Measurements from ENCODE around the gene FERMT2.

FERMT2 gene, protein sequence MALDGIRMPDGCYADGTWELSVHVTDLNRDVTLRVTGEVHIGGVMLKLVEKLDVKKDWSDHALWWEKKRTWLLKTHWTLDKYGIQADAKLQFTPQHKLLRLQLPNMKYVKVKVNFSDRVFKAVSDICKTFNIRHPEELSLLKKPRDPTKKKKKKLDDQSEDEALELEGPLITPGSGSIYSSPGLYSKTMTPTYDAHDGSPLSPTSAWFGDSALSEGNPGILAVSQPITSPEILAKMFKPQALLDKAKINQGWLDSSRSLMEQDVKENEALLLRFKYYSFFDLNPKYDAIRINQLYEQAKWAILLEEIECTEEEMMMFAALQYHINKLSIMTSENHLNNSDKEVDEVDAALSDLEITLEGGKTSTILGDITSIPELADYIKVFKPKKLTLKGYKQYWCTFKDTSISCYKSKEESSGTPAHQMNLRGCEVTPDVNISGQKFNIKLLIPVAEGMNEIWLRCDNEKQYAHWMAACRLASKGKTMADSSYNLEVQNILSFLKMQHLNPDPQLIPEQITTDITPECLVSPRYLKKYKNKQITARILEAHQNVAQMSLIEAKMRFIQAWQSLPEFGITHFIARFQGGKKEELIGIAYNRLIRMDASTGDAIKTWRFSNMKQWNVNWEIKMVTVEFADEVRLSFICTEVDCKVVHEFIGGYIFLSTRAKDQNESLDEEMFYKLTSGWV

DNA sequence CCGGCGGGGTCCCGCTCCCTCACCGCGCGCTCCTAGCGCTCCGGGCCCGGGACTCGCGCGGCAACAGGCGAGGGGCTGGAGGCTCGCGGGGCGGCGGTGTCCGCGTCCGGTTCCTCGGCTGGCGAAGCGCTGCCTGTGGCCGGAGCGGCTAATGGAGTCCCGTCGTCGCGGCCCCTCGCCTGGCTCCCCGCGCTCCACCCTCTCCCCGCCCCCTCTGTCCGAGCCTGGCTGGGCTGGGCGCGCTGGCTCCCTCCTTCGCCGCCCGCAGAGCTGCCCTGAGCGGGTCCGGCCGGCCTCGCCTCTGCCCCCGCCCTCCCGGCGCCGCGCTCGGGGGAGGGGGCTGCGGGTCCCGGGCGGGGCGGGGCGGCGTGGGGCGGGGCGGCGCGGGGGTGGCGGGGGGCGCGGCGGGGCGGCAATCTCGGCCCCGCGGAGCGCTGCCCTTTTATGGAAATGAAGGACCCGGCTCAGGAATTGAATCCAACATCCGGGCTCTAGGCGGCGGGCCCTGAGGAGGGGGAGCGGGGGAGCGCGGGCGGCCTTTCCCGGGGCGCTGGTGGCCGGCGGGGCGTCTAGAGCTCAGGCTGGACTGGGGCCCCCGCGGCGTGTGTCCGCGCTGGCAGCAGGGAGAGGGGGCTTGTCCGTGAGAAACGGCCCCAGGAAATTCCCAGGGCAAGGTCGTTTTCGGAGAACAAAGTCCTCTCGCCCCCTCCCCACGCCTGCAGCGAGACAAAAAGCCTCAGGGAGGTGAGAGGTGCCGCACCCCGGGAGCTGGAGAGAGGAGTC is at the start of gene FERMT2:
FERMT2 (minus strand) TSS at position 153 of the 783 bp plus-strand sequence. CDS start 482 bp downstream, outside the sequence.
- DNase-seq, result peak; percentile 59

- DNase-seq, result no peak
These were observed 47.6 kb upstream of the FERMT2 start for GRCh38 chr14:52998376-52999015.

- no peak for DNase-seq
These were observed 45.6 kb upstream of the FERMT2 start for GRCh38 chr14:52996493-52996892.

DNA sequence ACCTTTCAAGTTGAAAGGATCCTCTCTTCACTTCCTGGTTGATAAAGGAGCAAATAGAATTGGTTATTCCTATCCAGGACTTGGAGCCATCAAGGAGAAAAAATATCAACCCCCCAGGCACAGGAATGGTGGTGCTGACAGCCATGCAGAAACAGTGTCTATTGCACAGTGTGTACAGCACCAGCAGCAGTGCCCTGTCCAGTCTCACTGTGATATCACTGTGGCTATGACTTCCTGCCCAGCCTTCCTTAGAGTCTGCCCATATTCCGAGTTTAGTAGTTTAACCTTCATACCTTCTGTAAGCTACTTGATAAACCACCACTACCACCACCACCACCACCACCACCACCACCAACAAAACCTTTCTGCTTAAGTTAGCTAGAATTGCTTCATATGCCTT is 45.1 kb upstream of the FERMT2 start:
- DNase-seq, result no peak

DNA sequence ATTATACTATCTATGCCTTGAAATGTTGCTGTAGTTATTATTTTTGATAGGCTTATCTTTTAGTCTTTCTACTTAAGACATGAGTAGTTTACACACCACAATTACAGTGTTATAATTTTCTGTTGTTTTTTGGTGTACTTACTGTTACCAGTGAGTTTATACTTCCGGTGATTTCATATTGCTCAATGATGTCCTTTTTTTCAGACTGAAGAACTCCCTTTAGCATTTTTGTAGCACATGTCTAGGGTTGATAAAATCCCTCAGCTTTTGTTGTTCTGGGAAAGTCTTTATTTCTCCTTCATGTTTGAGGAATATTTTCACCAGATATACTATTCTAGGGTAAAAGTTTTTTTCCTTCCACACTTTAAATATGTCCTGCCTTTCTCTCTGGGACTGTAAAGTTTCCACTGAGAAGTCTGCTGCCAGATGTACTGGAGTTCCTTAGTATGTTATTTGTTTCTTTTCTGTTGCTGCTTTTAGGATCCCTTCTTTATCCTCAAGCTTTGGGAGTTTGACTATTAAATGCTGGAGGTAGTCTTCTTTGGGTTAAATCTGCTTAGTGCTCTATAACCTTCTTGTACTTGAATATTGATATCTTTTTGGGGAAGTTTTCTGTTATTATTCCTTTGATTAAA is 41.5 kb upstream of the FERMT2 start:
- DNase-seq, result no peak

GRCh38 chr14:52988139-52988538 is 37.3 kb upstream of the FERMT2 start:
- DNase-seq, result no peak

DNA sequence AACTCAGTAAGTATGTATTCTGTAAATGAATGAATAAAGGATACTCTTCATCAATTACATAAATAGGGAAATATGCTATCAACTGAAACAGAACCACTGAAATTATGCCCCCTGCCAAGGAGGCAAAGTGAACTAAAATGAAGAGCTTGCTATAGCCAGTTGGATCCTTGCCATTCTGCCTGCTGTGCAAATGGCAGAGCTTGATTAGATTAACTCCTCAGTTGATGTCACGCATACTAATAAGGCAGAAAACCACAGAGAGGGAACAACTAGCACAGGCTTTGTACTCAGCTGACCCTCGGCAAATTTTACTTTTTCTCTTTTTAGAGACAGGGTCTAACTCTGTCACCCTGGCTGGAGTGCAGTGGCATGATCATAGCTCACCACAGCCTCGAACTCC is 36.7 kb upstream of the FERMT2 start:
- DNase-seq, result no peak

GRCh38 chr14:52987042-52987441 is 36.2 kb upstream of the FERMT2 start:
- DNase-seq, result no peak

DNA sequence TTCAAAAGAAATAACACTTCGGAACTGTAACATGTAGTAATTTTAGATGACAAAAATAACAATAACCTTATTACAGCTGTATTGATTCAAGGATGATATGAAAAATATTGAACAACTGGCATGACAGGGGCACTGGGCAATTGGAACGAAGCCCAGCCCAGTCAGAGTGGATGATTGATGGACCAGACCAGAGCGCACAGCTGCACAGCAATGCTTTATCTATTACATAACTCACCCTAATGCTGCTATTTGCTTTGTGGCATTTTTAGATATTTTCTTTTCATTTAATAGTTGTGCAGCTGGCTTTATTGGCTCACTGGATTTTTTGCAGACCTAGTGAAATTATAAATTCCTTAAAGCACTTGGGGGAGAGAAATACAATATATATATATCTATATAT is 26.9 kb upstream of the FERMT2 start:
- DNase-seq, result no peak

DNA sequence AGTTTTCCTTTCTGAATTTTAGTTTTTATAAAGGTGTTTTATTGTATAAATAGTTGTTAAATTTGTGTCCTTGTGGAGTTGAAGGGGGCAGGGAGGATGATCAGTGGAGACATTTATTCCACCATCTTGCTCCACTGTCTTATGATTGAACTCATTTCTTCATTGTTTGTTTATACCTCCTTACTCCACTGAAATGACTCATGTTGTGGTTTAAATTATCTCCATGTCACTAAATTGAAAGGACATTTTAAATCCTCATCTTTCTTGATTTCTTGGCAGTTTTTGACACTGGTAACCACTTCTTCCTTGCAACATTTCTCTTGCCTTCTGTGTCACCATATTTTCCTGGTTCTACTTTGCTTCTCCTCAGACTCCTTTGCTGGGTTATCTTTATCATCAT is 23.6 kb upstream of the FERMT2 start:
- no peak for DNase-seq

DNA sequence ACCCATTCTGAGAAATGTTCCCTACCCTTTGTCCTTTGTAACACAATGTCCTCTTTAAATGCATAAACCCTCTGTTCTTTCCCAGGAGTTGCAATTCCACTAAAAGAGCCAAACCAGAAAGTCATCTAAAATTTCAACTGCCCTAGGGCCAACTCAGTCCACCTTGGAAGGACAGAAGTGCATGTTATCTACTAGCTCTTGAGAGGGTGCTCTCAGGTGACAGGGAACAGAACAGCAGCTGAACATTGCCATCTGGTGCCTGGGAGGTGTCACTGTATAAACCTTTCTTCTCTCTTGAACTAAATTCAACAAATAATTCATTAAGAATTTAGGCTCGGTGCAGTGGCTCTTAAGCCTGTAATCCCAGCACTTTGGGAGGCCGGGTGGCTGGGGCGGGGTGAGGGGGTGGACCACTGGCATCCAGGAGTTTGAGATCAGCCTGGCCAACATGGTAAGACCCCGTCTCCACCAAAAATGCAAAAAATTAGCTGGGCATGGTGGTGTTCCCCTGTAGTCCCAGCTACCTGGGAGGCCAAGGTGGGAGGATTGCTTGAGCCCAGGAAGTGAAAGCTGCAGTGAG is 10.3 kb upstream of the FERMT2 start:
- peak; percentile 4 for DNase-seq

DNA sequence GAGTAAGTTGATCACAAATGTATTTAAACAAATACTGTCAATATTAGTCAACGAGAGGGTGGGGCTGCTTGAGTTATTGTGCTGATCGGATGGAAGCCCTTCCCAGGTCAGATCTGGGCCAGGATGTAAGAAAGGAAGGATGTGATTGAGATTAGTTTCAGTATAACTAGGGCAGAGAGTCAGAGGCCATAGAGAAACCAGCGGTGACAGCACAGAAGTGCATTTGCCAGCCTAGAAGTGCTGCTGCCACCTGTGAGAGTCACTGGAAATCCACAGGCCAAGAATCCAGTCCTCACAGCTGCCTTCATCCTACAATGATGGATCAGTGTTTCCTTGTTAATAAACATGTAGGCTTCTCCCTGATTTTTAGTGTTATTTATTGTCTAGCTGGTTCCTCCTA is 9.8 kb upstream of the FERMT2 start:
- no peak for DNase-seq

DNA sequence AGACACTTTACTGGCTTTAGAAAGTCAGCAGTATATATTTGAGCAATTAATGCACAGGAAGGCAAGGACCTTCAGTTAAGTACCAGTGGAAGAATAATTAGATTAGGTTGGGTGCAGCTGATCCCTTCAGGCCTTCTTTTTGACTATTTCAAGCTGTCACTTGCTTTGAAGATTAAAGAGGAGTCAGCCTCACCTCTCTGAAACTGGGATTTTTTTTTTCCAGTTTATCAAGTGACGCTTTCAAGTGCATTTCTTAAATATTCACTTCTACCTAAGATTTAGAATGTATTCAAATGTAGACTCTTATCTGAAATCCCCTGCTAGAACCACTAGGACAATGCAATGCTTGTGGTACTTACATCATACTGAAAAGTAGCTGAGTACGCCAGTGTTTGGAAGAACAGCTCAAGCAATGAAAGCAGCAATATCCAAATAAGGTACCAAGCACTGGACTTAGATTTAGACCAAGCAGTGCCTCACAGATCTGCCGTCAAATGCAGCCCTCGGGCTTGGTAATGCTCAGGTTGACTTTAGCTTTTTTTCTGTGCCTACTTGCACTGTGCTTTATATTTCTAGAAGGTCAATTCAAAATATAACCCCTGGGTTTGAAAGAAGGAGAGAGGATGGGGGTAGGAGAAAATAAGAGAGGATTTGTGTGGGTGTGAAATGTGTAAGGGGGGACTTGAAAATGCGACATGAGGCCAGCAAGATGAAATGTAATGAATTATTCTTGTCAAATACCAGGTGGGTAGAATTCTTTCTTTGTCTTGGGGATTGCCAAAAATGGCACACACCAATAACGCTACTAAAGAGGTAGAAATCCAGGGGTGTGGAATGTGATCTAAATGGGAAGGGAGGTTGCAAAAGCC is 3.7 kb upstream of the FERMT2 start:
- DNase-seq, result no peak

GRCh38 chr14:52951681-52952554 is 1.1 kb upstream of the FERMT2 start:
- peak; percentile 51 for DNase-seq

DNA sequence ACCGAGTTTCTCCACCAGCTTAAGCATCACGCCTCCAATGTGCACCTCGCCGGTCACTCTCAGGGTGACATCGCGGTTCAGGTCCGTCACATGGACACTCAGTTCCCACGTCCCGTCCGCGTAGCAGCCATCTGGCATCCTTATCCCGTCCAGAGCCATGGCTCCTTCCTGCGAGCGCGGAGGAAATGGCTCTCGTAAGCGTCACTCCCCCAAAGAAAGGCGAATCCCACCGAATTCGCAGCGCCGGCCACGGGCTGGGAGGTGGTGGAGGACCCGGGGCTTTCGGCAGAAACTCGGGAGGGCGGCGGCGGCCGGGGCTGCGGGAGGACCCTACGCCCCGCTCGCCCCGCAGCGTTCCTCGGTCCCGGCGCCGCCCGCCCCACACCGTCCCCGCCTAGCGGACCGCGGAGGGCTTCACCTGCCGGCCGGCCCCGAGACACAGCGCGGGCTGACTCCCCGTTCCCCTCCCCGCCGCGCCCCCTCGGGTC is 396 bp downstream of the FERMT2 start:
- DNase-seq, result peak; percentile 9

DNA sequence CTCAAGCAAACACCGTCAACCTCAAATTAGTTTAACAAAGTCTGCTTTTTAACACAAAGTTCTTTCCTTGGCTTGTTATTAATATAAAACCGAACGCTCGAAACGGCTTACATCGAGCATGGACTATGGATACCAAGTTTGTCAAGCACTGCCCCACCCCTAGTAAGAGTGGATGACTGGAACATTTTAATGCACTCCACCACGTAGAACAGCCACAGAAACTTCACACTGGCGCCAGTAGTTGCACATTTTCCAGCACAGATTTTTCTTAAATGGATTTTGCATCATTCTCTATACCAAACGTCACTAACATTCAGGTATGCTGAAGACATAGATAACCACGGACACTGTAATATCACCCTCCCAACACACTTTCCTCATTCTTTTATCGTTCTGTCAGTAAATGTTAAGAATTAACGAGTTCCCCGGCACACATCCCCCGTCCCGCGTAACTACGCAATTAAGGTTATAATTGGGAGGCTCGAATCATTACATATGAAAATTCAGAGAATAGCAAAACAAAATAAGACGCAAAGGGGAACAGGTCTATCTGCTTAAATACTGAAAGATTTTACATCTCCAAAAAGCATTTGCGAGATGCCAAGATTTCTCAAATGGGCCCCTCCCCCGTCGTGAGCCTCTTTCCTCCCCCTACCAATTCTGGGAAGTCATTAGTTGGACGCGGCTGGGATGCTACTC is 990 bp downstream of the FERMT2 start:
- DNase-seq, result no peak

- no peak for DNase-seq
These were observed 1.6 kb downstream of the FERMT2 start for GRCh38 chr14:52949249-52949648.

DNA sequence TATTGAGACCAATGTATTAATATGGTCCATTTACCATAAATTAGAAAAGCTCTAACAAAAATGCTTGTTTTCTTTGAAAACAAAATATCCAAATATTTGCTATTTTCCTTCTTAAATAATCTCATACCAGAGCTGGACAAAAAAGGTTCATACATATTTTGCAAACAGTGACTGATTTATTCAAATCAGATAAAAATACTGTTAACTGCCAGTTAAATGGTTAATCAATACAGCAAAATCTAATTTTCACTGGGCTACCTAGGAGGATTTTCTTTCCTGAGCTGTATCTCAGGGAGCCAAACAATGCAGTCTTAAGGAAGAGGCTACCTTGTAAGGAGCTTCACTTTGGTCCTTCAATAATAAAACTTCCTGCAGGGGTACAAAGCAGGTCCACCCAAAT is 2.0 kb downstream of the FERMT2 start:
- no peak for DNase-seq

DNA sequence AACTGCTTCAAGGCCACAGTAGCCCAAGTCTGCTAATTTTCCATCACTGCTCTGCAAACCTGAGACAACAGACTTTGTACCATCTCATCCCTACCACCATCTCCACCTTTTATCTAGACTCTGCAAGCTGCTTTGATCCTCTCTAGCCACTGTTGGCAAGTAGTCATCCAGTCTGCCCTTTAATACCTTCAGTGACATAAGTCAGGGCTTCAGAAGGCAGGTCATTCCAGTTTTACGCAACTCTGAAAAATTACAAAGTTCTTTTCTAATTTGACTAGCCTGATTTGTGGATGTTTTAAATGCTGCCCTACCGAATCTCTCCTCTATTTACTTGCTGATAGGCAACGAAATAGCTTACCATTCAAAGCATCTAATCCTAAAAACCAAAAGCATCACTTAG is 2.8 kb downstream of the FERMT2 start:
- no peak for DNase-seq
